Stimulated activated CD4-positive, alpha-beta T cell treated with anti-CD3 and anti-CD28 coated beads, Interleukin-2, amount 100 ng/mL, for 48 hours (primary cell): ENCODE results near the gene NOVA2.

Experiments
- DNase-seq, 2 donors: peaks; one replicate each; pipeline ENCODE4 v3.0.0-alpha.2; 2020

NOVA2 gene, protein sequence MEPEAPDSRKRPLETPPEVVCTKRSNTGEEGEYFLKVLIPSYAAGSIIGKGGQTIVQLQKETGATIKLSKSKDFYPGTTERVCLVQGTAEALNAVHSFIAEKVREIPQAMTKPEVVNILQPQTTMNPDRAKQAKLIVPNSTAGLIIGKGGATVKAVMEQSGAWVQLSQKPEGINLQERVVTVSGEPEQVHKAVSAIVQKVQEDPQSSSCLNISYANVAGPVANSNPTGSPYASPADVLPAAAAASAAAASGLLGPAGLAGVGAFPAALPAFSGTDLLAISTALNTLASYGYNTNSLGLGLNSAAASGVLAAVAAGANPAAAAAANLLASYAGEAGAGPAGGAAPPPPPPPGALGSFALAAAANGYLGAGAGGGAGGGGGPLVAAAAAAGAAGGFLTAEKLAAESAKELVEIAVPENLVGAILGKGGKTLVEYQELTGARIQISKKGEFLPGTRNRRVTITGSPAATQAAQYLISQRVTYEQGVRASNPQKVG

DNA sequence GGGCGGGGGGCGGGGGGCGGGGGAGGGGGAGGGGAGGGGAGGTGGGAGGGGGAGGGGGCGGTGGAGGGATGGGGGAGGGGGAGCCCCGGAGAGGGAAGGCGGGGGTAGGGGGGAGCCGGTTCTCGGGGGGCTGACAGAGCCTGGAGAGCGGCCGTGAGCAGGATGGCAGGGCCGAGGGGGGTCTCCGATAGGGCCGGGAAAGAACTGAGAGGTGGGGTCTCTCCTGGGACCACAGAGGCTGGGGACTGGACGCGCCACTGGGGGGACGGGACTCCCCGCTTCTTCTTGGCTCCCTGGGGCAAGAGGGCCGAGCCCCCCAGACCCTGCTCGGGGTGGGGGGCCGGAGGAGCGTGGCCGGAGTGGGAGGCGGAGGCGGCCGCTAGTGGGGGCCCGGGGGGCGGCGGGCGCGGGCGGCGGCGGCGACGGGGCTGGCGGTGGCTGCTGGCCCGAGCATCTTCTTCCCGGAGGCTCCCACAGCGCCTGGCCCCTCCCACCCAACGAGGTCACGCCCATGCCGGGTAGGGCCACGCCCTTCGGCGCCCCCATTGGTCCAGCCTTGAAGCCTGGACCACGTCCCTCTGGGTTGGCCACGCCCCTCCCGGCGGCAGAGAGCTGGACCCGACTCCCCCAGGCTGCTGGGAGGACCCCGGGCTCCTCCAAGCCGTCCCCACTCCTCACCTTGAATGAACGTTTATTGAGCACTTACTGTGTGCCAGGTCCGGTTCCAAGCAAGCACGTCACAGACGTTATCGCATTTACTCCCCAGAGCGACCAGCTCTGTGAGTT lies at the start of gene NOVA2:
TSS of gene NOVA2 (minus strand) at position 313 of the 786 bp plus-strand sequence. CDS start 514 bp downstream, outside the sequence.
- peak; percentile 45 to 55 for DNase-seq

DNA sequence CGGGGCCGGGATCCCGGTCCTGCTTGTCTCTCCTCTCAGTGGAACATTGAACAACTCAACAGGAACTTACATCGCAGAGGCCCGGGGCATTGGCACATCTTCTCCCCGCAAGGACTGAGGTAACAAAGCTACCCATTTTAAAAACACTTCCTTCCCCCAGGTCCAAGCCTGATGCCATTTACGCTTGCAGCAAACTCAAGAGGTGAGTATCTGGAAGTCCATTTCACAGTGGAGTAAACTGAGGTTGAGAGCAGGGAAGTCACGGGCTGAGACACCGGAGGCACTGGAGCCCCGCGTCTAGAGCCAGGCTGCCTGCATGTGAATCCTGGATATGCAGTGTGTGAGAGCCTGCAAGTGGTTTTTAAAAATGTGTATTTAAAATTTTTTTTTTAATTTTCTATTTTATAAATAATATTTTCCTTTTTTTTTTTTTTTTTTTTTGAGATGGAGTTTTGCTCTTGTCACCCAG lies 49.7 kb upstream of the NOVA2 start:
- no peak for DNase-seq

DNA sequence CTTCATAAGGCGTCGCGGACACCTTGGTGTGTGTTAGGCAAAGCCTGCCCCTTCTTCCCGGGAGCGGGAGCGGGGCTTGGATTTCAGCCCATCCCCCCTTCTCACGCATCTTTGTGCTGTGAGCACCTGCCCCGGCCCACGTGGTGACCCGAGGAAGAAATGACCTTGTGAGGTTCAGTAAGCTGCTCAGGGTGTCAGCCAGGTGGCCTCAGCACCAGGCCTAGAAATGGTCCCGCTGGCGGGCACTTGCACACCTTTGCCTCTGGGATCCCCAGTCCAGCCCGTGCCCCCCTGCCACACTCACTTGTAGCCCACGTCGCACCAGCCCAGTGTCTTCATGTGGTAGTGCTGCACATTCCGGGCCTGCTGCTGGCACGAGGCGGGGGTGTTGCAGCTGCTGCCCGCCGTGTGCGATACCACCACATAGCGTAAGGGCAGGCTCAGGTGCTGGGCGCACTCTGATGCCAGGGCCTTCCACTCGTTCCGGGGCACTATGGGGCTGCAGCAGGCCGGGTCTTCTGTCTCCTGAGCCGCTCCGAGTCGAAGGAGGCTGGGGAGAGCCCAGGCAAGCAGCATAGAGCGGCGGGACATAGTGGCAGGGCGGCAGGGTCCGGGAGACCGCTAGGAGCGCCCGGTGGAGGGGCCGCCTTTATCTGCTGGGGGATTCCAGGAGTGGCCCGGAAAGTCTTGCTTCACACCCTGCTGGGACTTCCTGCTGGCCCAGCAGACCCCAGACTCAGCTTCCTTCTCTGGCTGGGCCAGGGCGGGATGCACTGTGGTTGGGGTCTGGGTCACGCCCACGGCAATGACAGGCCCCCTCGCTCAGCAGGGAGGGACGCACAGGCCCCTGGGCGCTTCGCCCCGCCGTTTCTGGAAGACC lies 49.0 kb upstream of the NOVA2 start, which contains the start of gene PGLYRP1:
TSS of gene PGLYRP1 (minus strand) at position 623 of the 880 bp plus-strand sequence. CDS start at position 591, 32 bp downstream.
- no peak for DNase-seq

DNA sequence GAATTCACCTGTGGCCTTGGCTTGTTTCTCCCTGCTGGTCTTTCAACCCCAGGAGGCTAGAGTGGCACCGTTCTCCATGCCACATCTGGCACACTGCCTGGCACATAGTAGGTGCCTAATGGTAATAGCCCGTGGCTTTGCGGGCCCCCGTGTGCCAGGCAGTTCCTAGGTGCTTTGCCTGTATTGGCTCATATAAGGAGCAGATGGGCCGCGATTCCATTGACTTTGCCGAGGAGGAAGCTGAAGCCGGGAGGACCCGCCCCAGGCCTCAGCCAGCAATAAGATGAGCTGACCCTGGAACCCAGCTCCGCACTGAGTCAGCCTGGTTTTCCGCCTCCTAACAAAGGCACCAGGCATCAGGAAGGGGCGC lies 48.4 kb upstream of the NOVA2 start:
- DNase-seq: no peak

DNA sequence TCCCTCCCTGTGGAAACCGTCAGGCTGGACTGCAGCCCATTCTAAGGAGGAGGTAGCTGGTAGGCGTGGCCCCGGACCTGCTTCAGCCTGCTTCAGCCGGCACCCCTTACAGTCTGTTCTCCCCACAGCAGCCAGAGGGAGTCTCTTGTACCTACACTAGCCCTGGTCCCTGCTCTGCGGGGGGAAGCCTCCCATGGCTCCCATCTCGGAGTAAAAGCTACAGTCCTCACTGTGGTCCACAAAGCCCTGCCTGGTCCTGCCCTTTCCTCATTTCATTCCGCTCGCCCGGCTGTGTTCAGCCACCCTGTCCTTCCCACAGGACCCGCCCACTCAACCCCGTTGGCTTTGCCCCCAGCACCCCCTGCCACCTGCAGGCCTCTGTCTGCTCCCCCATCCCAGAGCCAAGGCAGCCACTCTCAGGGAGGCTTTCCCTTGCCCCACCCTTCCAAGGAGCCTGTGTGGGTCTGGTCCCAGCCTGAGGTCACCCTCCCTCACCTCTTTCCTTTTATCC lies 47.9 kb upstream of the NOVA2 start:
- DNase-seq: no peak

DNA sequence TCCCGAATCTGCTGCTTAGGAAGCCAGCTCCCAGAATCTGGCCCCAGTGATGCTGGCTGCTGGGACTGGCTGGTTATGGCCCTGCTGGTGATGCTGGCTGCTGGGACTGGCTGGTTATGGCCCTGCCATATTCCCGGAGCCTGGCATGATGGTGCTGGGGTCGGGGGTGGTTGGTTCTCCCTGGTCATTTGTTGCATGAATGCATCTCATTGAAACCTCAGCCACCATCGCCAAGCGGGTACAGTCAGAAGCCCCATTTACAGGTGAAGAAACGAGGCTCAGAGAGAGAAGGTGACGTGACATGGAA lies 47.1 kb upstream of the NOVA2 start:
- no peak for DNase-seq

DNA sequence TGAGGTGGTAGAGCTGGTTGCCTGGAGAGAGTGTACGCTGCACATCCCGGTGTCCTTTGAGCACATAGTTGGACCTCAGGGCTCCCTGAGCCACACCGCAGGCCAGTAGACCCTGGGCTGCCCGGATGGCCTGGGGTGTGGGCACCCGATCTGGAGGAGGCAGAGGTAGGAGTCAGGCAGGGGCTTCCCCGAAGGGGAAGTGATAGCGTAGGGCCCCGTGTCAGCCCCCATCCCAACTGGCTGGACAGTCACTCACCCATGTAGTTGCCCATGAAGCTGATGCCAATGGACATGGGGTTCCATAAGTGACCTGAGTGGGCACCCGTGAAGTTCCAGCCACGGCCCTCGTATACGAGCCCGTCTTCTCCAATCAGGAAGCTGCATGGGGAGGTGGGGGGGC lies 45.6 kb upstream of the NOVA2 start:
- no peak for DNase-seq

DNA sequence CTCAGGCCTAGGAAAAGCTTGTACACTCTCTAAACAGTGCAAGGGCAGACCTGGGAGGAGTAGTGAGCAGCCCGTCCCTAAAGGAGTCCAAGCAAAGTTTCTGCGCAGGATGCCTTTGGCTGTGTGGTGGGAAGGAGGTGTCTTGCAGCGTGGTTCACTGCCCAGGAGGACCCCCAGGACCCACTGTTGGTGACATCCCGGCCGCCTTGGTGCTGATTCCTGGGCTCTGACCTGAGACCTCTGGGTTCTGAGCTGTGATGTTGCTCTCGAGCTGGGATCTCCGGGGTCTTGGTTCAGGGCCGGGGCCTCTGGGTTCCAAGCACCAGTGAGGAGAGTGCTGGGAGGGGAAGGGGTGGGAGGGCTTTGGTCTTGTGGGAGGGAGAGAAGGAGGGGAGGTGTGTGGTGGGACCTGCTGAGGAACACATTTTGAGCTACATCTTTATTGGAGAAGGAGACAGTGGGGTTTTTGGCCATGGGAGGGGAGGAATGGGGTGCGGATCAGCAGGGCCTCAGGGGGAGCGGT lies 45.1 kb upstream of the NOVA2 start:
- DNase-seq: no peak

DNA sequence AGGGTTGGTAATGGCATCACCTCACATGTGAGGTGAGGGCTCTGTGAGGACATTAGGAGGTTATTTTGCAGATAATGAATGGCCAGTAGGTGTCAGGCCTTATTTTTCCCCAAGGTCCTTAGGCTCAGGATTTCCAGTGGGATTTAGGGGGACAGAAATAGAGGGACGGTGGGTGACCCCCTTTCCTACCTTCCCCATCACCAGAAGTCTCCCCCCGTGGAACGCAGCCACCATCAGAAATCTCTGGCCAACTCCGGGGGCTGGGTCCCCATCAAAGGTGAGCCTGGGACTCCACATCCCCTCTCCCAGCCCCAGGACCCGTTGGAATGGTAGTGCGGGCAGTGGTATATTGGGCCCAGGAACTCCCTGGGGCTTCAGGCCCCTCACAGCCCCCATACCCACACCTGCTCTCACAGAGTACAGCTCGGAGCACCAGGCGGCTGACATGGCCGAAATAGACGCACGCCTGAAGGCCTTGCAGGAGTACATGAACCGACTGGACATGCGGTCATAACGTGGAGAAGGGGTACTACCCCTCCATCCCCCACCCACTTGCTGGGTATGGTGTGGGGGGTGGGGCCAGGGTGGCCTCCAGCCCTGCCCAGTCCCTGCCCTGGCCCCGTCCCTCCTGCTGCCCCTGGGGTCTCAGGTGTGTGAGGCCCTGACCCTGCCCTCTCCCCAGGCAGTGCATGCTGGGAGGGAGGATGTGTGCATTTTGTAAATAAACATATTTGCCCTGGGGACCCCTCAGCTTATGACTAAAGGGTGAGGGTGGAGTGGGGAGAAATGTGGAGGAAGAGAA lies 44.4 kb upstream of the NOVA2 start:
- no peak for DNase-seq

DNA sequence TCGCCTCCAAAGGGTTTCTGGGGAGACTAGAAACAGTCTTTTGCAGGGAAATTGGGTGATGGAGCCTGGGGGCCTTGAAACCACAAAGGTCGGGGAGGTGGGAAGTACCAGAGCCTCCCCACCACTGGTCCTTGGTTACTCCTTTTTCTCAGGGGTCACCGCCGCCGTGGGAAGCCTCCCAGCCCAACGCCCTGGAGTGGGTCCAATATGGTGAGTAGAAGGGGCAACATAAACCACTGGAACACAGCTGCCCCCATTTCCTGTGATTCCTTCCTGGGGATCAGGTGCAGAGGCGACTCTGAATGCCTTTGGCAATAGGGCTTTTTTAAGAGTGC lies 43.4 kb upstream of the NOVA2 start:
- DNase-seq: no peak

DNA sequence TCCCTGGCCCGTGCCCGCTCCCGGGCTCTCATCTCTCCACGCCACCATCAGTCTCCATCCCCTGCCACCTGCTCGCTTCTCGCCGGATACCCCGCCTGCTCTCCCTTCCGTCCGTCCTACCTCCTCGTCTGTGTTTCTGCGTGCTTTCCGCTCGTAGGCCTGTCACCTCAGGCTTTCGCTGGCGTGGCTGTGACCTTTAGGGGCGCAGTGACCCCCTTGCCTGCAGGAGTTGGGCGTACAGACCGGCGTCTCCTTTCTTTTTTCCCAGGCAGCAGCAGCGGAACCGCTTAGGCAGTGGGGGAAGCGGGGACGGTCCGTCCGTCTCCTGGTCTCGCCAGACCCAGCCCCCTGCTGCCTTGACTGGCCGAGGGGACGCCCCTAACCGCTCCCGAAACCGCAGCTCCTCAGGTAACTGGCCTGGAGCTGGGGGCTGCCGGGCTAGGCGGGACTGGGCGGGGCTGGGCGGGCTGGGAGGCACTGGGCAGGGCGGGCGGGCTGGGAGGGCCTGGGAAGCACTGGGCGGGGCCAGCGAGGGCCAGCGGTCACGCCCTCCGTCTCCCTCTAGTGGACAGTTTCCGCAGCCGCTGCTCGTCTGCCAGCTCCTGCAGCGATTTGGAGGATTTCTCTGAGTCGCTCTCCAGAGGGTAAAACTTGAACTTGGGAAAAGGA lies 42.9 kb upstream of the NOVA2 start:
- peak; percentile 77 to 85 for DNase-seq

DNA sequence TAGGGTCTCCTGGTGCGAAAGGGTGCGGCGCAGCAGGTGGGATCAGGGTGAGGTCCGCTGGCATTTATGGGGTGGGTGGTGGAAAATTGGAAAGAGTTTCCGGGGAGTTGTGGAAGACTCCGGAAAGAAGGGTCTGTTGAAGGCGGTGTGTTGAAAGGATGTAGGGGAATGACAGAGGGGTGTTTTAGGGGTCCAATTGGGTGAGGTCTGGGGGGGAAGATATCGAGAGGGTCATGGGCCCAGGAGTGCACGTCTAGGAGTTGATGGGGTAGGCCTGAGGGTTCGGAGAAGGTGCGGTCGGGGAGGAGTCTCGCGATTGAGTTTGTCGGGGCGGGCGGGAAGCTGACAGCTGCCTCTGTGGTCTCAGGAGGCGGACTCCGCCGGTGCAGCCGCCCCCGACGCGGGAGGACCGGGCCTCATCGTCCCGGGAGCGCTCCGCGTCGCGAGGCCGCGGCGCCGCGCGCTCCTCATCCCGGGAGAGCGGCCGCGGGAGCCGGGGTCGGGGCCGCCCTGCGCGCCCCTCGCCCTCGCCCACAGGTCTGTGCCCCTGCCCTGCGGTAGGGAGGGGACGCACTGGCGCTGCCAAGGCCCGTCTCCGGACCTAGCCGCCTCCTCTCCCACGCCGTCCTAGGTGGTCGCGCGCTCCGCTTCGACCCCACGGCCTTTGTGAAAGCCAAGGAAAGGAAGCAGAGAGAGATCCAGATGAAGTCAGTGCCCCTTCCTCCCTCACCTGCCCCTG lies 42.2 kb upstream of the NOVA2 start:
- DNase-seq: peak in 1 of 2 donors; percentile 17

DNA sequence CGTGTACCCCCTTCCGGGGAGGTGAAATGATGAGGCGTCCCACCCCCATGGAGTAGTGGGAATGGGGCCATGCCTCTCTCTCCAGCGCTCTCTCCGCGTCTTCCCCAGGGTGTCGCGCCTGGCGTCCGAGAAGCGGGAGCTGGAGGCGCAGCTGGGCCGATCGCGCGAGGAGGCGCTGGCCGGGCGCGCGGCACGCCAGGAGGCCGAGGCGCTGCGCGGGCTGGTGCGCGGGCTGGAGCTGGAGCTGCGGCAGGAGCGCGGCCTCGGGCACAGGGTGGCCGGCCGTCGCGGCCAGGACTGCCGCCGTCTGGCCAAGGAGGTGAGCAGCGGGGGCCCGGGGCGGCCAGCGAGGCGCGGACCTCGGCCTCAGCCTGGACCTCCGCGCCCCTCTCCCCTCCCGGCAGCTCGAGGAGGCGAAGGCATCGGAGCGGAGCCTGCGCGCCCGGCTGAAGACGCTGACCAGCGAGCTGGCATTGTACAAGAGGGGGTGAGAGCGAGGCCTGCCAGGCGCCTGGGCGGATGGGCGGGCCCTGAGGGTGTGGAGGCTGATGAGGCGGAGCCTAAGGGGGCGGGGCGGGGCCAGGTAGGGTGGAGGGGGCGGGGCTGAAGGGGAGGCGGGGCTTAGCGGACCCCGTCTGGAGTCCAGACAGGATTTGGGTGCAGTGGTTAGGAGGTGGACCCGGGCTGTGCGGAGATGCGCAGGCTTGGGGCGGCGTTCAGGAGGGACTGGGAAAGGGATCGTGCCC lies 41.4 kb upstream of the NOVA2 start:
- DNase-seq: peak; percentile 55 to 63

DNA sequence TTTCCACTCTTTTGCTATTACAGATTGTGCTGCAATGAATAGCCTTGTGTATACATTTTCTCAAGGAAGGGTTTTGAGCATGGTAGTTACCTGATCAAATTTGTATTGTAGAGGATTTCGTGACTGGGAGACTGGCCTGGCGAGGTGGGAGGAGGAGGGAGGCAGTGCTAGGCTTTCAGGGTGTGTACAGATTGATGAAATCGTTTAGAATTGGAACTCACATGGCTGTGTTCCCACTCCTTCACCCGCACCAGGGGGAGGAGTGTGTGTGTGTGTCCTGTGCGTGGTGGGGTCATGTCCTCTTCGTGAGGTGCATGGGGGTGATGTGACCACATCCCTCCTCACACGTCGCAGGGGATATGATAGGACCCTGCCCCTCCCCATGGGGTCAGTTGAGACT lies 40.9 kb upstream of the NOVA2 start:
- DNase-seq: no peak

DNA sequence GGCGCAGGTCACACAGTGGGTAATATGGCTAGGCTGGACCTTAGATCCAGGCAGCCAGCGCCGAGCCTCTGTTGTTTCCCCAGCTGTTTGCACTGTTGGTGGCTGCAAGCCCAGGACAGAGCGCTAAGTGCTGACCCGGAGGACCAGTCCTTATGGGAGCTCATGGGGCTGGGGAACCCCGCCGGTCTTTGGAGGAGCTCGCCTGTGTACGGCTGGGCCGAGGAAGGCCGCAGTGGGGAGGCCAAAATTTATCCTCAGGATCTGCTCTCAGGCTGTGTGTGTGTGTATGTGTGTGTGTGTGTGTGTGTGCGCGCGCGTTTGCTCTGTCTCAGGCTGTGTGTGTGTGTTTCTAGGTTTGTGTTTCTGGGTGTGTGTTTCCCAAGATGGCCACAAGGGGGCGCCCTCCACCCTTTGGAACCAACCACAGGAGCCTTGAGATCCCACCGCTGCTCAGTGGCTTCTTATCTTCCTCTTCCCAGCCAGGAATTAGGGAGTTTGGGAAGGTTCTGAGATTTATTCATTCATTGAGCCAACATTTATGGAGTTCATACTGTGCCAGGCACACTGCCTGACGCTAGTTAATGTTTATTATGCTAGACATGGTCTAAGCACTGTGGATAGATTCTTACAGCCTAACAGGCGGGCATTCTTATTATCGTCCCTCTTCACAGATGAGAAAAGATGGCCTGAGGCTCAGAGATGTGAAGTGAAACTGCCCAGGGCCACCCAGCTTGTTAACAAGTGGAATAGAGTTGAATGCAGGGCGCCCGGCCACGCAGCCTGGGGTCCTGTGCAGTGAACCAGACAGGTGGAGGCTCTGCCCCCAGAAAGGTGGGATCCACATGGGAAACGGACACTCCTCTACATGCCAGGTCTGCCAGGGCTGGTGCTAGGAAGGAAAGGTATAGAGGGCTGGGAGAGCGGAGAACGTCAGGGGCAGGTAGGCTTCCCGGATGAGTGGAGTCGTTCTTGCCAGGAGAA lies 36.2 kb upstream of the NOVA2 start:
- peak; percentile 65 to 69 for DNase-seq

DNA sequence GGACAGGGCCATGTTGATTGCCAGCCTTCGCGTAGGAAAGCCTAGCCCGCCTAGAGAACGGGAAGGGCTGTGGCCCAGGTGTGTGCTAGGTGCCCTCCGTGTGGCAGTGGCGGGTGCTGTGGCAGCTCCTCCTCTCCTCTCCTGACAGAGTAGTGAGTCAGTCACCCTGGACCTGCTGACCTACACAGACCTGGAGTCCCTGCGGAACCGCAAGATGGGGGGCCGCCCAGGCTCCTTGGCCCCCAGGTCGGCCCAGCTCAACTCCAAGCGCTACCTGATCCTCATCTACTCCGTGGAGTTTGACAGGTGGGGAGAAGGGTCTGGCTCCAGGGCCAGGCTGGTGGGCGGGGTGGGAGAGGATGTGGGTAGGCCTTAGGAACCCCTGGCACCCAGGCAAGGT lies 32.7 kb upstream of the NOVA2 start:
- no peak for DNase-seq

DNA sequence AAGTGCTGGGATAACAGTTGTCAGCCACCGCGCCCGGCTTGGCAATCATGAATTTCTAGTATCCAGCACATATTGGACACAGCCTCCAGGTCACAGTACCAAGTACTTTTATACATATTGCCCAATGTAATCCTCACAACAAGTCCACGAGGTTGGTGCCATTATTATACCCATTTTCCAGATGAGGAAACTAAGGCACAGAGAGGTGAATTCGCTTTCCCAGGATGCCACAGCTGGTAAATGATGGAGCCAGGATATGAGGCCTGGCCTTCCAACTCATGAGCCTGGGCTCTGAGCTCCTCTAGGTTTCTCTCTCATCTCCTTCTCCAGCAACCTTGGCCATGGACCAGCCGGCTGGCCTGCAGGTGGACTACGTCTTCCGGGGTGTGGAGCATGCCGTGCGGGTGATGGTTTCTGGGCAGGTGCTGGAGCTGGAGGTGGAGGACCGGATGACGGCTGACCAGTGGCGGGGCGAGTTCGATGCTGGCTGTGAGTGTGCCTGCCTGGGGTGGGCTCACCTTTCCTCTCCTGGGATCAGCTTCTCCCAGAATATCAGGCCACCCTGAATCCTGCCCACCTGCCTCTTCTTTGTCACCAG lies 29.1 kb upstream of the NOVA2 start:
- DNase-seq: no peak
